CD8-positive, alpha-beta memory T cell (primary cell): ENCODE measurements around the gene LDLRAD4. TPM values are rescaled to one million over a fixed set of nuclear protein-coding genes. Genes with fewer than 3 reads are reported as not detected.

Source experiments
- CTCF ChIA-PET: fragments of 350-600 bp; sonication (Branson Sonifier 250); formaldehyde crosslinking; loops from one replicate; lab custom pipeline; 2021; ENCODE audit warnings: antibody characterized with exemption; lab: Charles Lee
- POLR2A ChIA-PET: fragments of 350-600 bp; sonication (Branson Sonifier 250); formaldehyde crosslinking; loops from one replicate; lab custom pipeline; 2021; ENCODE audit warnings: antibody characterized with exemption; lab: Charles Lee
- DNase-seq, 5 donors: peaks; one replicate each; pipeline versions ENCODE4 v3.0.0 to v3.0.0-alpha.2; 2020 to 2022; ENCODE audit warnings: mixed read lengths in 1 of 5
- H3K27ac ChIP-seq: one replicate; pipeline ENCODE4 v1.7.0; 2013; ENCODE audit warnings: low read depth, mild to moderate bottlenecking, low read length, moderate library complexity
- H3K27me3 ChIP-seq: 2 replicates; pipeline ENCODE4 v1.7.0; 2013; ENCODE audit warnings: low read length, mild to moderate bottlenecking; ENCODE audit not compliant: insufficient read depth, poor library complexity, severe bottlenecking
- H3K36me3 ChIP-seq: 2 replicates; pipeline ENCODE4 v1.7.0; 2013; ENCODE audit warnings: mild to moderate bottlenecking, low read length, moderate library complexity; ENCODE audit not compliant: insufficient read depth
- H3K4me1 ChIP-seq: 2 replicates; pipeline ENCODE4 v1.7.0; 2013; ENCODE audit warnings: mild to moderate bottlenecking, low read length, moderate library complexity; ENCODE audit not compliant: insufficient read depth
- H3K4me3 ChIP-seq: 2 replicates; pipeline ENCODE4 v1.7.0; 2013; ENCODE audit warnings: mild to moderate bottlenecking, low read length
- H3K9me3 ChIP-seq: 2 replicates; pipeline ENCODE4 v1.7.0; 2013; ENCODE audit warnings: mild to moderate bottlenecking, low read length
- H3K27ac Mint-ChIP-seq, 8 donors: one replicate each; pipeline ENCODE4 v1.8.0; 2020 to 2021; ENCODE audit warnings: mixed read lengths in 8 of 8, mild to moderate bottlenecking in 6 of 8, inconsistent platforms in 3 of 8, moderate library complexity in 3 of 8
- H3K27me3 Mint-ChIP-seq, 2 donors: one replicate each; pipeline ENCODE4 v1.8.0; 2020 to 2021; ENCODE audit warnings: mixed read lengths in 2 of 2, mild to moderate bottlenecking in 1 of 2, moderate library complexity in 1 of 2
- H3K36me3 Mint-ChIP-seq, 3 donors: one replicate each; pipeline ENCODE4 v1.8.0; 2020 to 2021; ENCODE audit warnings: mixed read lengths in 3 of 3, inconsistent platforms in 1 of 3, mild to moderate bottlenecking in 1 of 3
- H3K4me1 Mint-ChIP-seq, 3 donors: one replicate each; pipeline ENCODE4 v1.8.0; 2020 to 2021; ENCODE audit warnings: mixed read lengths in 3 of 3, inconsistent platforms in 1 of 3, mild to moderate bottlenecking in 1 of 3
- H3K4me3 Mint-ChIP-seq, 7 donors: one replicate each; pipeline ENCODE4 v1.8.0; 2020 to 2021; ENCODE audit warnings: mixed read lengths in 7 of 7, mild to moderate bottlenecking in 6 of 7, moderate library complexity in 4 of 7, inconsistent platforms in 2 of 7
- H3K9me3 Mint-ChIP-seq, 5 donors: one replicate each; pipeline ENCODE4 v1.8.0; 2020 to 2022; ENCODE audit warnings: mixed read lengths in 5 of 5, mild to moderate bottlenecking in 3 of 5, moderate library complexity in 2 of 5, inconsistent platforms in 1 of 5
- polyA plus RNA-seq: library from polyadenylated mRNA; unstranded; fragments of 300-500 nt; fragmentation: Illumina TruSeq; gene quantifications from one replicate; pipeline ENCODE4 v1.2.3, GENCODE V29; 2021
- total RNA-seq, 2 experiments: library from RNA; stranded (reverse); gene quantifications; one replicate each; pipeline ENCODE4 v1.2.3, GENCODE V29; 2021

LDLRAD4 gene
- total and polyA plus RNA-seq, 3 experiments from 2014 or later: 8.1 to 30.4 (median 27.3) TPM

DNA sequence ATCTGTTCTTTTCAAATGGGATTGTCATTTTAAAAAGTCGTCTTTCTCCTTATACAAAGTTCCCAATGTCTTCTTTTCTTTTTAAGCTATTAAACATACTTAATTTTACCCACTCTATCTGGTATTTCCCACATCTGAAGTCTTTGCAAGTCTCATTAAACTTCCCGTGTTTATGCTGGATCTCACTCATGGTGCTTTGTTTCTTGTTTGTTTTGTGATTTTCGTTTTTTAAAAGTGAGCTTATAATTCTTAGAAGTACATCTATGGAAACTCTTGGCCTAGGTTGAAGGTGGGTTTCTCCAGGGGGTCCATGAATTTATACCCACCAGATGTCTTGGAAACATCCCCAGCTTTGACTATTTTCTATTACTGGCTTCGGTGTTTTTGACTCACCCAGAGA, 299.8 kb downstream of the LDLRAD4 start:
- peaks cover 0 to 10% (median 3%) of the 10 kb centered on the region in 3 donors for H3K4me1 Mint-ChIP-seq
- POLR2A ChIA-PET: no interaction called here
- DNase-seq: no peak
- no peak overlapping the region for H3K4me3 Mint-ChIP-seq
- no peak overlapping the region for H3K27ac ChIP-seq
- no peaks in the 10 kb centered on the region for H3K27me3 Mint-ChIP-seq
- peak overlapping the region in 2 of 8 donors; percentile 2 to 25 for H3K27ac Mint-ChIP-seq
- no peaks in the 10 kb centered on the region for H3K27me3 ChIP-seq
- H3K4me1 ChIP-seq: no peaks in the 10 kb centered on the region
- no peak overlapping the region for H3K4me3 ChIP-seq
- H3K36me3 ChIP-seq: no peaks in the 10 kb centered on the region
- H3K9me3 Mint-ChIP-seq: peaks cover 0 to 4% (median 0%) of the 10 kb centered on the region in 5 donors
- no peaks in the 10 kb centered on the region for H3K9me3 ChIP-seq
- peaks cover 14 to 41% (median 25%) of the 10 kb centered on the region in 3 donors for H3K36me3 Mint-ChIP-seq
- CTCF ChIA-PET: interaction anchor here (0.6 to 1.0 kb wide), 2 partner anchors 10 to 13 kb away, joined by 3 to 4 read pairs; no protein-coding TSS in a partner anchor

- Mint-ChIP-seq H3K27ac (peak overlapping the region in 2 of 8 donors; percentile 30 to 76), H3K4me3 (no peak overlapping the region), H3K27me3 (no peaks in the 10 kb centered on the region), H3K36me3 (peaks cover 18 to 40% (median 25%) of the 10 kb centered on the region in 3 donors), H3K9me3 (peaks cover 0 to 4% (median 0%) of the 10 kb centered on the region in 5 donors), H3K4me1 (peaks cover 0 to 14% (median 3%) of the 10 kb centered on the region in 3 donors)
- no peak overlapping the region for H3K27ac ChIP-seq
- H3K9me3 ChIP-seq: no peaks in the 10 kb centered on the region
- DNase-seq: no peak
- ChIA-PET CTCF (interaction anchor here (0.7 to 1.5 kb wide), 2 partner anchors 9 to 21 kb away, joined by 3 to 6 read pairs; no protein-coding TSS in a partner anchor), POLR2A (no interaction called here)
- no peaks in the 10 kb centered on the region for H3K36me3 ChIP-seq
- H3K4me1 ChIP-seq: no peaks in the 10 kb centered on the region
- no peak overlapping the region for H3K4me3 ChIP-seq
- no peaks in the 10 kb centered on the region for H3K27me3 ChIP-seq
These were observed 301.7 kb downstream of the LDLRAD4 start for GRCh38 chr18:13520306-13520705.

GRCh38 chr18:13520741-13521140, 302.2 kb downstream of the LDLRAD4 start:
- Mint-ChIP-seq H3K36me3 (peaks cover 18 to 39% (median 25%) of the 10 kb centered on the region in 3 donors), H3K4me1 (peaks cover 0 to 14% (median 3%) of the 10 kb centered on the region in 3 donors), H3K9me3 (peaks cover 0 to 4% (median 0%) of the 10 kb centered on the region in 5 donors), H3K27me3 (no peaks in the 10 kb centered on the region), H3K4me3 (no peak overlapping the region), H3K27ac (no peak overlapping the region)
- H3K27ac ChIP-seq: no peak overlapping the region
- ChIA-PET POLR2A (no interaction called here), CTCF (no interaction called here)
- H3K9me3 ChIP-seq: no peaks in the 10 kb centered on the region
- H3K4me1 ChIP-seq: no peaks in the 10 kb centered on the region
- no peaks in the 10 kb centered on the region for H3K27me3 ChIP-seq
- H3K36me3 ChIP-seq: no peaks in the 10 kb centered on the region
- no peak overlapping the region for H3K4me3 ChIP-seq
- DNase-seq: no peak

- POLR2A ChIA-PET: no interaction called here
- no peaks in the 10 kb centered on the region for H3K27me3 ChIP-seq
- no peak overlapping the region for H3K4me3 ChIP-seq
- Mint-ChIP-seq H3K4me1 (peaks cover 0 to 14% (median 3%) of the 10 kb centered on the region in 3 donors), H3K27ac (no peak overlapping the region), H3K9me3 (peaks cover 0 to 4% (median 0%) of the 10 kb centered on the region in 5 donors), H3K4me3 (no peak overlapping the region), H3K36me3 (peaks cover 14 to 34% (median 20%) of the 10 kb centered on the region in 3 donors), H3K27me3 (no peaks in the 10 kb centered on the region)
- CTCF ChIA-PET: no interaction called here
- H3K27ac ChIP-seq: no peak overlapping the region
- H3K9me3 ChIP-seq: no peaks in the 10 kb centered on the region
- H3K36me3 ChIP-seq: no peaks in the 10 kb centered on the region
- no peaks in the 10 kb centered on the region for H3K4me1 ChIP-seq
- no peak for DNase-seq
These were observed 302.9 kb downstream of the LDLRAD4 start for GRCh38 chr18:13521418-13521817.

GRCh38 chr18:13522256-13522655, 303.7 kb downstream of the LDLRAD4 start:
- Mint-ChIP-seq H3K36me3 (peaks cover 9 to 32% (median 13%) of the 10 kb centered on the region in 3 donors), H3K27me3 (no peaks in the 10 kb centered on the region), H3K27ac (peak overlapping the region in 2 of 8 donors; percentile 1 to 24), H3K9me3 (peaks cover 0 to 4% (median 0%) of the 10 kb centered on the region in 5 donors), H3K4me3 (no peak overlapping the region), H3K4me1 (peaks cover 0 to 17% (median 8%) of the 10 kb centered on the region in 3 donors)
- ChIA-PET POLR2A (no interaction called here), CTCF (interaction anchor here (1.2 kb wide), 2 partner anchors 20 to 306 kb away, joined by 3 read pairs; no protein-coding TSS in a partner anchor)
- Histone ChIP-seq H3K4me1 (no peaks in the 10 kb centered on the region), H3K36me3 (no peaks in the 10 kb centered on the region), H3K4me3 (no peak overlapping the region), H3K27ac (no peak overlapping the region), H3K9me3 (no peaks in the 10 kb centered on the region), H3K27me3 (no peaks in the 10 kb centered on the region)
- DNase-seq: no peak

- Histone ChIP-seq H3K9me3 (no peaks in the 10 kb centered on the region), H3K36me3 (no peaks in the 10 kb centered on the region), H3K4me1 (no peaks in the 10 kb centered on the region), H3K27ac (no peak overlapping the region), H3K4me3 (no peak overlapping the region), H3K27me3 (no peaks in the 10 kb centered on the region)
- Mint-ChIP-seq H3K36me3 (peaks cover 6 to 33% (median 9%) of the 10 kb centered on the region in 3 donors), H3K4me1 (peaks cover 0 to 17% (median 8%) of the 10 kb centered on the region in 3 donors), H3K9me3 (peaks cover 0 to 2% (median 0%) of the 10 kb centered on the region in 5 donors), H3K27ac (no peak overlapping the region), H3K4me3 (no peak overlapping the region), H3K27me3 (no peaks in the 10 kb centered on the region)
- POLR2A ChIA-PET: no interaction called here
- no peak for DNase-seq
- CTCF ChIA-PET: interaction anchor here (1.2 kb wide), 2 partner anchors 21 to 307 kb away, joined by 3 read pairs; no protein-coding TSS in a partner anchor
These were observed 304.5 kb downstream of the LDLRAD4 start for GRCh38 chr18:13522861-13523660.

GRCh38 chr18:13524054-13524453, 305.5 kb downstream of the LDLRAD4 start:
- no peaks in the 10 kb centered on the region for H3K36me3 ChIP-seq
- POLR2A ChIA-PET: no interaction called here
- H3K9me3 ChIP-seq: no peaks in the 10 kb centered on the region
- H3K9me3 Mint-ChIP-seq: no peaks in the 10 kb centered on the region
- no peak for DNase-seq
- H3K4me3 Mint-ChIP-seq: no peak overlapping the region
- no peaks in the 10 kb centered on the region for H3K4me1 ChIP-seq
- no peak overlapping the region for H3K27ac Mint-ChIP-seq
- no peak overlapping the region for H3K4me3 ChIP-seq
- H3K36me3 Mint-ChIP-seq: peaks cover 0 to 28% (median 6%) of the 10 kb centered on the region in 3 donors
- no peak overlapping the region for H3K27ac ChIP-seq
- no peaks in the 10 kb centered on the region for H3K27me3 Mint-ChIP-seq
- H3K27me3 ChIP-seq: no peaks in the 10 kb centered on the region
- CTCF ChIA-PET: no interaction called here
- peaks cover 0 to 17% (median 8%) of the 10 kb centered on the region in 3 donors for H3K4me1 Mint-ChIP-seq

GRCh38 chr18:13524811-13525210, 306.3 kb downstream of the LDLRAD4 start:
- Histone ChIP-seq H3K36me3 (no peaks in the 10 kb centered on the region), H3K9me3 (no peaks in the 10 kb centered on the region), H3K27me3 (no peaks in the 10 kb centered on the region), H3K4me1 (no peaks in the 10 kb centered on the region), H3K4me3 (no peak overlapping the region), H3K27ac (no peak overlapping the region)
- CTCF ChIA-PET: no interaction called here
- no peak for DNase-seq
- H3K4me3 Mint-ChIP-seq: no peak overlapping the region
- H3K36me3 Mint-ChIP-seq: peaks cover 0 to 26% (median 6%) of the 10 kb centered on the region in 3 donors
- H3K27me3 Mint-ChIP-seq: no peaks in the 10 kb centered on the region
- POLR2A ChIA-PET: no interaction called here
- peak overlapping the region in 1 of 8 donors; percentile 18 for H3K27ac Mint-ChIP-seq
- H3K9me3 Mint-ChIP-seq: no peaks in the 10 kb centered on the region
- peaks cover 0 to 17% (median 8%) of the 10 kb centered on the region in 3 donors for H3K4me1 Mint-ChIP-seq
